ENCODE results near the gene PLEKHA6.
"Not testable (repeated sequence)": the region's sequence is repeated elsewhere in the genome, so short reads cannot be mapped to it uniquely, and the experiment has no call there.

Gene PLEKHA6

GRCh38 chr1:204319027-204319426, 40.7 kb downstream of the PLEKHA6 start:
- peak overlapping the region; percentile 21 for H3K4me2 ChIP-seq (ENCODE audit: low read length)
- peaks cover 3% of the 10 kb centered on the region for H3K27me3 ChIP-seq (ENCODE audit: control insufficient read depth, insufficient read depth, low read length)
- H3K9me3 ChIP-seq (replicated peaks; ENCODE audit: low read length) = no peaks in the 10 kb centered on the region
- peaks cover 77% of the 10 kb centered on the region for H3K4me1 ChIP-seq (ENCODE audit: control insufficient read depth, insufficient read depth, low read length)
- H3K4me3 ChIP-seq (ENCODE audit: low read length) = no peak overlapping the region
- peak overlapping the region; percentile 56 for H3K9ac ChIP-seq (ENCODE audit: low read depth, low read length)
- no peaks in the 10 kb centered on the region for H3K36me3 ChIP-seq (ENCODE audit: insufficient read depth, low read length)

GRCh38 chr1:204318324-204318723, 41.4 kb downstream of the PLEKHA6 start:
- Histone ChIP-seq H3K4me2 (ENCODE audit: low read length) (no peak overlapping the region), H3K9ac (ENCODE audit: low read depth, low read length) (no peak overlapping the region), H3K4me1 (ENCODE audit: control insufficient read depth, insufficient read depth, low read length) (peaks cover 76% of the 10 kb centered on the region), H3K4me3 (ENCODE audit: low read length) (no peak overlapping the region), H3K9me3 (replicated peaks; ENCODE audit: low read length) (no peaks in the 10 kb centered on the region), H3K36me3 (ENCODE audit: insufficient read depth, low read length) (no peaks in the 10 kb centered on the region), H3K27me3 (ENCODE audit: control insufficient read depth, insufficient read depth, low read length) (peaks cover 5% of the 10 kb centered on the region)

- H3K9ac ChIP-seq (ENCODE audit: low read depth, low read length) = peak overlapping the region; percentile 57
- peaks cover 10% of the 10 kb centered on the region for H3K27me3 ChIP-seq (ENCODE audit: control insufficient read depth, insufficient read depth, low read length)
- no peak overlapping the region for H3K4me3 ChIP-seq (ENCODE audit: low read length)
- H3K36me3 ChIP-seq (ENCODE audit: insufficient read depth, low read length) = no peaks in the 10 kb centered on the region
- peaks cover 74% of the 10 kb centered on the region for H3K4me1 ChIP-seq (ENCODE audit: control insufficient read depth, insufficient read depth, low read length)
- H3K9me3 ChIP-seq (replicated peaks; ENCODE audit: low read length) = no peaks in the 10 kb centered on the region
- no peak overlapping the region for H3K4me2 ChIP-seq (ENCODE audit: low read length)
These were observed 42.6 kb downstream of the PLEKHA6 start for GRCh38 chr1:204317170-204317569.

GRCh38 chr1:204316164-204316563, 43.6 kb downstream of the PLEKHA6 start:
- Histone ChIP-seq H3K4me2 (ENCODE audit: low read length) (peak overlapping the region; percentile 36), H3K9me3 (replicated peaks; ENCODE audit: low read length) (no peaks in the 10 kb centered on the region), H3K9ac (ENCODE audit: low read depth, low read length) (peak overlapping the region; percentile 71), H3K27me3 (ENCODE audit: control insufficient read depth, insufficient read depth, low read length) (peaks cover 17% of the 10 kb centered on the region), H3K4me3 (ENCODE audit: low read length) (no peak overlapping the region), H3K4me1 (ENCODE audit: control insufficient read depth, insufficient read depth, low read length) (peaks cover 66% of the 10 kb centered on the region), H3K36me3 (ENCODE audit: insufficient read depth, low read length) (no peaks in the 10 kb centered on the region)

- Histone ChIP-seq H3K4me3 (ENCODE audit: low read length) (no peak overlapping the region), H3K9me3 (replicated peaks; ENCODE audit: low read length) (no peaks in the 10 kb centered on the region), H3K27me3 (ENCODE audit: control insufficient read depth, insufficient read depth, low read length) (peaks cover 21% of the 10 kb centered on the region), H3K4me2 (ENCODE audit: low read length) (no peak overlapping the region), H3K36me3 (ENCODE audit: insufficient read depth, low read length) (no peaks in the 10 kb centered on the region), H3K4me1 (ENCODE audit: control insufficient read depth, insufficient read depth, low read length) (peaks cover 55% of the 10 kb centered on the region), H3K9ac (ENCODE audit: low read depth, low read length) (peak overlapping the region; percentile 71)
These were observed 44.7 kb downstream of the PLEKHA6 start for GRCh38 chr1:204314893-204315658.

GRCh38 chr1:204314171-204314892, 45.4 kb downstream of the PLEKHA6 start:
- Histone ChIP-seq H3K27me3 (ENCODE audit: control insufficient read depth, insufficient read depth, low read length) (peaks cover 23% of the 10 kb centered on the region), H3K36me3 (ENCODE audit: insufficient read depth, low read length) (no peaks in the 10 kb centered on the region), H3K9ac (ENCODE audit: low read depth, low read length) (no peak overlapping the region), H3K4me3 (ENCODE audit: low read length) (no peak overlapping the region), H3K4me2 (ENCODE audit: low read length) (no peak overlapping the region), H3K9me3 (replicated peaks; ENCODE audit: low read length) (no peaks in the 10 kb centered on the region), H3K4me1 (ENCODE audit: control insufficient read depth, insufficient read depth, low read length) (peaks cover 48% of the 10 kb centered on the region)

GRCh38 chr1:204313675-204314074, 46.1 kb downstream of the PLEKHA6 start:
- no peak overlapping the region for H3K9ac ChIP-seq (ENCODE audit: low read depth, low read length)
- H3K27me3 ChIP-seq (ENCODE audit: control insufficient read depth, insufficient read depth, low read length) = peaks cover 23% of the 10 kb centered on the region
- H3K4me1 ChIP-seq (ENCODE audit: control insufficient read depth, insufficient read depth, low read length) = peaks cover 41% of the 10 kb centered on the region
- no peak overlapping the region for H3K4me2 ChIP-seq (ENCODE audit: low read length)
- H3K4me3 ChIP-seq (ENCODE audit: low read length) = no peak overlapping the region
- no peaks in the 10 kb centered on the region for H3K36me3 ChIP-seq (ENCODE audit: insufficient read depth, low read length)
- no peaks in the 10 kb centered on the region for H3K9me3 ChIP-seq (replicated peaks; ENCODE audit: low read length)

- not testable (repeated sequence) for H3K9ac ChIP-seq (ENCODE audit: low read depth, low read length)
These were observed 48.8 kb downstream of the PLEKHA6 start for GRCh38 chr1:204310970-204311369.

GRCh38 chr1:204308023-204308628, 51.6 kb downstream of the PLEKHA6 start:
- Histone ChIP-seq H3K36me3 (ENCODE audit: insufficient read depth, low read length) (no peaks in the 10 kb centered on the region), H3K4me3 (ENCODE audit: low read length) (peak overlapping the region; percentile 73), H3K4me2 (ENCODE audit: low read length) (peak overlapping the region; percentile 70), H3K9ac (ENCODE audit: low read depth, low read length) (peak overlapping the region; percentile 71), H3K9me3 (replicated peaks; ENCODE audit: low read length) (no peaks in the 10 kb centered on the region), H3K27me3 (ENCODE audit: control insufficient read depth, insufficient read depth, low read length) (peaks cover 35% of the 10 kb centered on the region), H3K4me1 (ENCODE audit: control insufficient read depth, insufficient read depth, low read length) (peaks cover 8% of the 10 kb centered on the region)

More at GRCh38 chr1:204310970-204311369, 48.8 kb downstream of the PLEKHA6 start:
- Histone ChIP-seq H3K27me3 (ENCODE audit: control insufficient read depth, insufficient read depth, low read length) (peaks cover 32% of the 10 kb centered on the region), H3K4me1 (ENCODE audit: control insufficient read depth, insufficient read depth, low read length) (peaks cover 32% of the 10 kb centered on the region)
- H3K4me3 ChIP-seq (ENCODE audit: low read length); H3K4me2 ChIP-seq (ENCODE audit: low read length); H3K9me3 ChIP-seq (replicated peaks; ENCODE audit: low read length); H3K36me3 ChIP-seq (ENCODE audit: insufficient read depth, low read length): not testable (repeated sequence)

GRCh38 chr1:204307334-204307883, 52.3 kb downstream of the PLEKHA6 start:
- Histone ChIP-seq H3K27me3 (ENCODE audit: control insufficient read depth, insufficient read depth, low read length) (peaks cover 34% of the 10 kb centered on the region), H3K4me3 (ENCODE audit: low read length) (peak overlapping the region; percentile 73), H3K4me1 (ENCODE audit: control insufficient read depth, insufficient read depth, low read length) (peaks cover 8% of the 10 kb centered on the region), H3K9ac (ENCODE audit: low read depth, low read length) (peak overlapping the region; percentile 71), H3K9me3 (replicated peaks; ENCODE audit: low read length) (no peaks in the 10 kb centered on the region), H3K4me2 (ENCODE audit: low read length) (peak overlapping the region; percentile 70), H3K36me3 (ENCODE audit: insufficient read depth, low read length) (no peaks in the 10 kb centered on the region)

GRCh38 chr1:204306076-204306475, 53.7 kb downstream of the PLEKHA6 start:
- H3K9ac ChIP-seq (ENCODE audit: low read depth, low read length) = peak overlapping the region; percentile 71
- no peaks in the 10 kb centered on the region for H3K36me3 ChIP-seq (ENCODE audit: insufficient read depth, low read length)
- peaks cover 8% of the 10 kb centered on the region for H3K4me1 ChIP-seq (ENCODE audit: control insufficient read depth, insufficient read depth, low read length)
- no peaks in the 10 kb centered on the region for H3K9me3 ChIP-seq (replicated peaks; ENCODE audit: low read length)
- H3K27me3 ChIP-seq (ENCODE audit: control insufficient read depth, insufficient read depth, low read length) = peaks cover 32% of the 10 kb centered on the region
- peak overlapping the region; percentile 73 for H3K4me3 ChIP-seq (ENCODE audit: low read length)
- H3K4me2 ChIP-seq (ENCODE audit: low read length) = peak overlapping the region; percentile 70
